ENCODE results near the gene BPNT1.

The BPNT1 gene

DNA sequence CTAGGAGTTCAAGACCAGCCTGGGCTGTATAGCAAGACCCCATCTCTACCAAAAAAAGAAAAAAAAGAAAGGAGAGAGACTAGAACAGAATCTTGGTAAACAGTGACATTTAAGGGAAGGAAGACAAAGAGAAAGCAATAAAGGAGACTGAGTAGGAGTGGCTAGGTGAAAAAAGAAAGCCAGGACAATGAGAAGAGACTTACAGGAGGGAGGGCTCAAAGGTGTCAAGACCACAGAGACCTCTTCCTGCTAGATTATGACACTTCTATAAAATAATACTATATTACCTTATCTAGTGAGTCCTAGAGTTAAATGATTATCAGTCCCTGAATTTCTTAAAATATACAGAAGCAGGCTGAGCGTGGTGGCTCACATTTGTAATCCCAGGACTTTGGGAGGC, 33.2 kb downstream of the BPNT1 start:
- no peak for TF ChIP-seq FOXP2 (optimal IDR thresholded peaks at IDR 0.05; ENCODE audit: borderline replicate concordance, extremely low read depth, extremely low read length, insufficient read depth)
- no peak for TF ChIP-seq POLR2AphosphoS5 (IDR thresholded peaks at IDR 0.05; ENCODE audit: low read depth, low read length)
- no peak for TF ChIP-seq SIN3A (IDR thresholded peaks at IDR 0.05; ENCODE audit: borderline replicate concordance, insufficient read depth, low read length)
- no peak for TF ChIP-seq TAF1 (IDR thresholded peaks at IDR 0.05; ENCODE audit: borderline replicate concordance, insufficient read depth, low read length)
- TF ChIP-seq REST (IDR thresholded peaks at IDR 0.05; ENCODE audit: insufficient read depth in 1 of 2, low read depth in 2 of 2, low read length in 2 of 2): no peak

DNA sequence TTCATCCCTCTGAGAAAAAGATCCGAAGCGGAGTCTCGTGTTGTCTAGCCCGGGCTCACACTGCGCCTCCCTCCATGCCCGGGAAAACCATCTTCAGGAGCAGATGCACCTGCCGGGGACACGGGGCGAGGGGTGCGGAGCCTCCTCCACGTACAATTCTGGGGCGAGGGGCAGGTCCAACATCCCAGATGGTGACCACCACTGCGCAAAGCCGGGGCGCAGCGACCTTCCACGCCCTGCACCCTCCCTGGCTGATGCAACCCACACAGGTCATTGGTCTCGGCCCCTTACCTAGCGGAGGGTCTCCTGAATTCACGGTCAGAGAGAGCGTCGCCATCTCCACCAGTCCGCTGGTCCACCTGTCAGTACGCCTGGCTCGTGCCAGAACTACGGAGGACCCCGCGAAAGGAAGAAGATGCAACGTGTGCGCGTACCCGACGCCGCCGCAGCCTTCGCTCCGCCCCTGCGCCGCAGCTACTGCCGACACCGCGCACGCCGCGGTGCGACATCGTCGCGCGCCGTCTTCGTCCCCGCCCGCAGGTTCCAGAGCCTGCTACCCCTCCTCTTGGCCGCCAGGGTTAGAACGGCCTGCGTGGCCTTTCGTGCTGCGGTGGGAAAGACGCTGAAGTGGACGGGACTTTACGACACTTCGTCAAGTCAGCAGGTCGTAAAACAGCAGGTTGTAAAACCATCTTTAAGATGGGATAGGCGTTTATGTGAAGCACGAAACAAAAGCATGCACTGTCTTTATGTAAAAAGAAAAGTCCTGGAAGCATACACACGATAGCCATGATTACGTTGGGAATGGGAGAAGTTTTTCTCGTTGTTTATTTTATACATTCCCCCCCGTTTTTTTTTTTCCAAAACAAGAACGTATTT, 43.3 kb downstream of the BPNT1 start, which contains the start of gene EPRS1:
Gene EPRS1, minus strand, starts transcription at position 454 of the 879 bp plus-strand sequence. Its CDS starts 117 bp downstream, at position 337.
- TF ChIP-seq TAF1 (IDR thresholded peaks at IDR 0.05; ENCODE audit: borderline replicate concordance, insufficient read depth, low read length) (peak; percentile 95; the same call in 1 of the 2 replicates), SIN3A (IDR thresholded peaks at IDR 0.05; ENCODE audit: borderline replicate concordance, insufficient read depth, low read length) (no peak), FOXP2 (optimal IDR thresholded peaks at IDR 0.05; ENCODE audit: borderline replicate concordance, extremely low read depth, extremely low read length, insufficient read depth) (peak; percentile 99), POLR2AphosphoS5 (IDR thresholded peaks at IDR 0.05; ENCODE audit: low read depth, low read length) (peak; percentile 90)

GRCh38 chr1:220045356-220046051, 44.1 kb downstream of the BPNT1 start:
- TF ChIP-seq SIN3A (IDR thresholded peaks at IDR 0.05; ENCODE audit: borderline replicate concordance, insufficient read depth, low read length): no peak
- TF ChIP-seq TAF1 (IDR thresholded peaks at IDR 0.05; ENCODE audit: borderline replicate concordance, insufficient read depth, low read length): no peak

GRCh38 chr1:220044678-220045355, 44.8 kb downstream of the BPNT1 start:
- TF ChIP-seq TAF1 (IDR thresholded peaks at IDR 0.05; ENCODE audit: borderline replicate concordance, insufficient read depth, low read length) (no peak), FOXP2 (optimal IDR thresholded peaks at IDR 0.05; ENCODE audit: borderline replicate concordance, extremely low read depth, extremely low read length, insufficient read depth) (no peak), REST (IDR thresholded peaks at IDR 0.05; ENCODE audit: insufficient read depth in 1 of 2, low read depth in 2 of 2, low read length in 2 of 2) (no peak), POLR2AphosphoS5 (IDR thresholded peaks at IDR 0.05; ENCODE audit: low read depth, low read length) (no peak), SIN3A (IDR thresholded peaks at IDR 0.05; ENCODE audit: borderline replicate concordance, insufficient read depth, low read length) (no peak)

DNA sequence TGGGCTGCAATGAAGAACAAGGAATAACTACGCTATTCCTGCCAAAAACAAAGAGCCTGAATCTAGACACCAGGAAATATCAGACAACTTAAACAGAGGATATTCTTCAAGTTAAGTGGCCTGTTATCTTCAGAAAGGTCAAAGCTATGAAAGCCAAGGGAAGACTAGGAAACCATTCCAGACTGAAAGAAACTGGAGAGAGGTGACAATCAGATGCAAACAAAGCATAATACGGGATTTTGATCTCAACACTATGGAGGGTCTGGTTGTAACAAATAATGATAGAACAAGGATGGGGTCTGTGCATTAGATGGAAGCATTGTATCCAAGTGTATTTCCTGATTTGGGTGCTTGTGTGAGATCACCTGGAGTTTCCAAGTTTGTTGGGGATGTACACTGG, 45.9 kb downstream of the BPNT1 start:
- TF ChIP-seq POLR2AphosphoS5 (IDR thresholded peaks at IDR 0.05; ENCODE audit: low read depth, low read length): no peak
- no peak for TF ChIP-seq SIN3A (IDR thresholded peaks at IDR 0.05; ENCODE audit: borderline replicate concordance, insufficient read depth, low read length)
- no peak for TF ChIP-seq FOXP2 (optimal IDR thresholded peaks at IDR 0.05; ENCODE audit: borderline replicate concordance, extremely low read depth, extremely low read length, insufficient read depth)

DNA sequence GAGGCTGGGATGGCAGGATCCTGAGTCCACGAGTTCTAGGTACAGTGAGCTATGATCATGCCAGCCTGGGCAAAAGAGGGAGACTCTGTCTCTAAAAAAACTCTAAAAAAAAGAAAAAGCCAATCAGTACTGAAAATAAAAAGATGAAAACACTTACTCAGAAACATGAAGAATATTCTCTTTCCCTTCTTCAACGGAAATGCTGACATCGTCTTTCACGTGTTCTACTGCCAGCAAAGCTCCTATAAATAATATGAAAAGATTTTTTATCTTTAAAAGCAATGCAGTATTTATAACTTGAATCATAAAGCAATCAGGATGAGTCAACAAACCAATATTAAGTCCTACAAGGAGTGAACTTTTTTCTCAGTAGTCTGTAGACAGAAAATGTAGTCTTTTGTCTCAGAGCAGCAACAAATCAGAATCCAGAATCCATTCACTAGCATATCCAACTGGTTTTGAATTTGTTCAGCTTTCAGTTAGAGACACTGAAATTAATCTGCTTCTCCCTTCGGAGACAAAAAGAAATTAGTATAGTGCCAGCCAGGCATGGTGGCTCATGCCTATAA, 49.5 kb downstream of the BPNT1 start:
- TF ChIP-seq SIN3A (IDR thresholded peaks at IDR 0.05; ENCODE audit: borderline replicate concordance, insufficient read depth, low read length) (no peak), TAF1 (IDR thresholded peaks at IDR 0.05; ENCODE audit: borderline replicate concordance, insufficient read depth, low read length) (no peak), FOXP2 (optimal IDR thresholded peaks at IDR 0.05; ENCODE audit: borderline replicate concordance, extremely low read depth, extremely low read length, insufficient read depth) (no peak), REST (IDR thresholded peaks at IDR 0.05; ENCODE audit: insufficient read depth in 1 of 2, low read depth in 2 of 2, low read length in 2 of 2) (no peak), POLR2AphosphoS5 (IDR thresholded peaks at IDR 0.05; ENCODE audit: low read depth, low read length) (no peak)
